ENCODE measurements around the gene MDM4. TPM values are rescaled to one million over a fixed set of nuclear protein-coding genes. Genes with fewer than 3 reads are reported as not detected.

Gene MDM4
- total RNA-seq, 2 experiments from 2014 or later, result 120 to 282 TPM

DNA sequence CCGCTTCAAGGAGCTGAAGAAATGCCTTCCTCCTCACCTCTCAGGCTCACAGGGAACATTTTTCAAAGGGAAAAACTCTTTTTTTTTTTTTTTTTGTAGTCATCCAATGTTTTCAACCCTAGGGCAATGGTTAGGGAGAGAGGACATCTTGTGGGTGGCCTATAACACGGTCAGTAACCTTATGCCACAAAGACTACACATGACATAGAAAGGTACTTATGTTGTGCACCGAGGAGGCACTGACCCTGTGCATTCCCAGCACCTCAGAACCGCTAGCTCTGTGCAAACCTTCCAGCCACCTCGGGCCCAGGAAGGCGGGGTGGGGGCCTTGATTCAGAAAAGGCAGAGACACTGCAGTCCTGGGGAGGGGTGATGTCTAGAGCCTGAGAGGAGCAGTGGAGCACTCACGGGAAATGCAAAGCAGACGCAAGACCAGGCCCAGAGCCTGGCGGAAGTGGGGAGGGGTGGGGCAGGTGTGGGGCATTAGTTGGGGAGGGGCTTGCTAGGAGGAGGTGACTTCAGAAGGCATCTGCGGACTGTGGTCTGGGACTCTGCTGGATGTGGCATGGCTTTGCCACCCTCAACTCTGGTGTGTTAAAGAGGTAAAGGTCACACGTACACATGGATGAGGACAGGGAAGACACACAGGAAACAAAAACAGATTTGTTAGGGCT is 68.6 kb downstream of the MDM4 start:
- peak; percentile 91 for DNase-seq (ENCODE audit: low spot score)
- Histone ChIP-seq H3K4me2 (ENCODE audit: low read length) (peak overlapping the region; percentile 75), H3K4me1 (ENCODE audit: insufficient read depth, low read length, poor library complexity, severe bottlenecking) (peaks cover 57% of the 10 kb centered on the region), H3K9me2 (ENCODE audit: insufficient read depth, low read length) (no peaks in the 10 kb centered on the region), H4K20me1 (ENCODE audit: insufficient read depth, low read length) (no peaks in the 10 kb centered on the region), H3K36me3 (ENCODE audit: insufficient read depth, low read length) (no peaks in the 10 kb centered on the region), H3K27ac (ENCODE audit: low read depth, low read length, poor library complexity, severe bottlenecking) (peak overlapping the region; percentile 39), H3K4me3 (ENCODE audit: low read depth, low read length, poor library complexity, severe bottlenecking) (peak overlapping the region; percentile 52), H2AFZ (ENCODE audit: low read length) (peak overlapping the region; percentile 74), H3K79me2 (ENCODE audit: insufficient read depth, low read depth, low read length) (no peaks in the 10 kb centered on the region), H3K9me3 (ENCODE audit: low read length) (no peaks in the 10 kb centered on the region)
- ChIA-PET POLR2A (interaction anchor here (0.6 to 1.2 kb wide), 8 partner anchors 22 to 746 kb away, joined by 3 to 7 read pairs (median 3); no protein-coding TSS in a partner anchor), CTCF (ENCODE audit: unreplicated experiment) (interaction anchor here (0.7 kb wide), 1 partner anchor 218 kb away, joined by 3 read pairs; no protein-coding TSS in a partner anchor)
- BruUV-seq (replicated peaks), result no TSS peak
- intact Hi-C loops (cut with micrococcal nuclease; ENCODE audit: unreplicated experiment), result no loop called here
- TF ChIP-seq, protein P1, sequence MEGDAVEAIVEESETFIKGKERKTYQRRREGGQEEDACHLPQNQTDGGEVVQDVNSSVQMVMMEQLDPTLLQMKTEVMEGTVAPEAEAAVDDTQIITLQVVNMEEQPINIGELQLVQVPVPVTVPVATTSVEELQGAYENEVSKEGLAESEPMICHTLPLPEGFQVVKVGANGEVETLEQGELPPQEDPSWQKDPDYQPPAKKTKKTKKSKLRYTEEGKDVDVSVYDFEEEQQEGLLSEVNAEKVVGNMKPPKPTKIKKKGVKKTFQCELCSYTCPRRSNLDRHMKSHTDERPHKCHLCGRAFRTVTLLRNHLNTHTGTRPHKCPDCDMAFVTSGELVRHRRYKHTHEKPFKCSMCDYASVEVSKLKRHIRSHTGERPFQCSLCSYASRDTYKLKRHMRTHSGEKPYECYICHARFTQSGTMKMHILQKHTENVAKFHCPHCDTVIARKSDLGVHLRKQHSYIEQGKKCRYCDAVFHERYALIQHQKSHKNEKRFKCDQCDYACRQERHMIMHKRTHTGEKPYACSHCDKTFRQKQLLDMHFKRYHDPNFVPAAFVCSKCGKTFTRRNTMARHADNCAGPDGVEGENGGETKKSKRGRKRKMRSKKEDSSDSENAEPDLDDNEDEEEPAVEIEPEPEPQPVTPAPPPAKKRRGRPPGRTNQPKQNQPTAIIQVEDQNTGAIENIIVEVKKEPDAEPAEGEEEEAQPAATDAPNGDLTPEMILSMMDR (conservative IDR thresholded peaks at IDR 0.05; ENCODE audit: low read length), result no peak
- no peak for TF ChIP-seq EZH2phosphoT487 (IDR thresholded peaks at IDR 0.05; ENCODE audit: borderline replicate concordance, low read depth, low read length)

GRCh38 chr1:204587621-204588020 is 71.4 kb downstream of the MDM4 start:
- ChIA-PET POLR2A (interaction anchor here (1.2 kb wide), 1 partner anchor 53 kb away, joined by 4 read pairs; no protein-coding TSS in a partner anchor), CTCF (ENCODE audit: unreplicated experiment) (no interaction called here)
- H3K4me3 ChIP-seq (ENCODE audit: low read depth, low read length, poor library complexity, severe bottlenecking), result no peak overlapping the region
- no TSS peak for BruUV-seq (replicated peaks)
- peaks cover 31% of the 10 kb centered on the region for H3K4me1 ChIP-seq (ENCODE audit: insufficient read depth, low read length, poor library complexity, severe bottlenecking)
- H3K4me2 ChIP-seq (ENCODE audit: low read length), result no peak overlapping the region
- H3K9me2 ChIP-seq (ENCODE audit: insufficient read depth, low read length), result no peaks in the 10 kb centered on the region
- no peak for DNase-seq (ENCODE audit: low spot score)
- no peak overlapping the region for H3K27ac ChIP-seq (ENCODE audit: low read depth, low read length, poor library complexity, severe bottlenecking)
- intact Hi-C loops (cut with micrococcal nuclease; ENCODE audit: unreplicated experiment), result no loop called here
- H3K79me2 ChIP-seq (ENCODE audit: insufficient read depth, low read depth, low read length), result no peaks in the 10 kb centered on the region
- no peaks in the 10 kb centered on the region for H3K9me3 ChIP-seq (ENCODE audit: low read length)
- H4K20me1 ChIP-seq (ENCODE audit: insufficient read depth, low read length), result no peaks in the 10 kb centered on the region
- no peaks in the 10 kb centered on the region for H3K36me3 ChIP-seq (ENCODE audit: insufficient read depth, low read length)
- TF ChIP-seq, protein P1 (conservative IDR thresholded peaks at IDR 0.05; ENCODE audit: low read length), result no peak
- no peak for TF ChIP-seq EZH2phosphoT487 (IDR thresholded peaks at IDR 0.05; ENCODE audit: borderline replicate concordance, low read depth, low read length)
- H2AFZ ChIP-seq (ENCODE audit: low read length), result no peak overlapping the region

- BruUV-seq (replicated peaks), result no TSS peak
- TF ChIP-seq, protein P1 (conservative IDR thresholded peaks at IDR 0.05; ENCODE audit: low read length), result no peak
- no peak for TF ChIP-seq EZH2phosphoT487 (IDR thresholded peaks at IDR 0.05; ENCODE audit: borderline replicate concordance, low read depth, low read length)
- Histone ChIP-seq H3K9me3 (ENCODE audit: low read length) (no peaks in the 10 kb centered on the region), H3K36me3 (ENCODE audit: insufficient read depth, low read length) (no peaks in the 10 kb centered on the region), H4K20me1 (ENCODE audit: insufficient read depth, low read length) (no peaks in the 10 kb centered on the region), H3K27ac (ENCODE audit: low read depth, low read length, poor library complexity, severe bottlenecking) (no peak overlapping the region), H3K4me3 (ENCODE audit: low read depth, low read length, poor library complexity, severe bottlenecking) (no peak overlapping the region), H3K79me2 (ENCODE audit: insufficient read depth, low read depth, low read length) (no peaks in the 10 kb centered on the region), H3K4me1 (ENCODE audit: insufficient read depth, low read length, poor library complexity, severe bottlenecking) (peaks cover 26% of the 10 kb centered on the region), H2AFZ (ENCODE audit: low read length) (no peak overlapping the region), H3K4me2 (ENCODE audit: low read length) (no peak overlapping the region), H3K9me2 (ENCODE audit: insufficient read depth, low read length) (no peaks in the 10 kb centered on the region)
- ChIA-PET POLR2A (interaction anchor here (0.7 to 1.2 kb wide), 6 partner anchors 10 to 307 kb away, joined by 3 to 7 read pairs (median 4); no protein-coding TSS in a partner anchor), CTCF (ENCODE audit: unreplicated experiment) (interaction anchor here (0.6 kb wide), 1 partner anchor 34 kb away, joined by 4 read pairs; no protein-coding TSS in a partner anchor)
- DNase-seq (ENCODE audit: low spot score), result no peak
- intact Hi-C loops (cut with micrococcal nuclease; ENCODE audit: unreplicated experiment), result no loop called here
Measured at GRCh38 chr1:204588826-204589225, 72.6 kb downstream of the MDM4 start.

Data from OCI-LY7 (cell line).